Measurements from ENCODE around the gene LPP. TPM values are rescaled to one million over a fixed set of nuclear protein-coding genes. Genes with fewer than 3 reads are reported as not detected.

The LPP gene
- total and polyA plus RNA-seq, 4 donors: 11.1 to 219 (median 66.5) TPM

DNA sequence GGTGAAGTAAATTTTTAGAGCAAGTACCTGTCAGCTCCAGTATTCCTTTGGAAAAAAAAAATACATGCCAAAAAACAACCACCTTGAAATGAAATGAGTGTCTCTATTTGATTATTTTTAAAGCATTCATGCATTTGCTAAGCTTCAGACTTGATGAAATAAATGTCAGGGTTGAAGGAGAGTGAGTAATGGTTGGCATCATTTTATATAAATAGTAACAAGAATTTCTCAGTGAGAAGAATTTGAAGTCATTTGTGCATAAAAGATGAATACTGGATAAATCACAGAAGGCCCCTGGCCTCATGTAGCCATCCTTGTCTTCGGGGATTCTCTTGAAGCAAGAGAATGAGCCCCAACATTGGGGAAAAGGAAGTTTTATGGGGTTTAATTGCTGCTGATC lies 318.4 kb downstream of the LPP start:
- Histone ChIP-seq H3K9ac (ENCODE audit: insufficient read depth in 1 of 2, low read length in 2 of 2) (no peak overlapping the region), H3K4me3 (no peak overlapping the region), H3K9me3 (ENCODE audit: control insufficient read depth in 4 of 4, insufficient read depth in 3 of 4, low read length in 3 of 4) (peaks cover 0 to 2% (median 0%) of the 10 kb centered on the region in 4 donors), H3K36me3 (ENCODE audit: control insufficient read depth in 4 of 4, insufficient read depth in 4 of 4, low read length in 4 of 4) (peaks cover 0 to 2% (median 0%) of the 10 kb centered on the region in 4 donors), H3K4me1 (ENCODE audit: control insufficient read depth in 5 of 5, insufficient read depth in 5 of 5, low read length in 5 of 5) (peaks cover 0 to 16% (median 0%) of the 10 kb centered on the region in 5 donors), H3K27me3 (ENCODE audit: control insufficient read depth in 3 of 3, insufficient read depth in 3 of 3, low read length in 2 of 3) (no peaks in the 10 kb centered on the region), H3K27ac (ENCODE audit: low read depth in 1 of 2, low read length in 1 of 2) (peak overlapping the region in 1 of 2 donors; percentile 66)
- TF ChIP-seq, protein P1, sequence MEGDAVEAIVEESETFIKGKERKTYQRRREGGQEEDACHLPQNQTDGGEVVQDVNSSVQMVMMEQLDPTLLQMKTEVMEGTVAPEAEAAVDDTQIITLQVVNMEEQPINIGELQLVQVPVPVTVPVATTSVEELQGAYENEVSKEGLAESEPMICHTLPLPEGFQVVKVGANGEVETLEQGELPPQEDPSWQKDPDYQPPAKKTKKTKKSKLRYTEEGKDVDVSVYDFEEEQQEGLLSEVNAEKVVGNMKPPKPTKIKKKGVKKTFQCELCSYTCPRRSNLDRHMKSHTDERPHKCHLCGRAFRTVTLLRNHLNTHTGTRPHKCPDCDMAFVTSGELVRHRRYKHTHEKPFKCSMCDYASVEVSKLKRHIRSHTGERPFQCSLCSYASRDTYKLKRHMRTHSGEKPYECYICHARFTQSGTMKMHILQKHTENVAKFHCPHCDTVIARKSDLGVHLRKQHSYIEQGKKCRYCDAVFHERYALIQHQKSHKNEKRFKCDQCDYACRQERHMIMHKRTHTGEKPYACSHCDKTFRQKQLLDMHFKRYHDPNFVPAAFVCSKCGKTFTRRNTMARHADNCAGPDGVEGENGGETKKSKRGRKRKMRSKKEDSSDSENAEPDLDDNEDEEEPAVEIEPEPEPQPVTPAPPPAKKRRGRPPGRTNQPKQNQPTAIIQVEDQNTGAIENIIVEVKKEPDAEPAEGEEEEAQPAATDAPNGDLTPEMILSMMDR (IDR thresholded peaks at IDR 0.05; ENCODE audit: control extremely low read depth, extremely low read depth): no peak
- no peak for ATAC-seq (ENCODE audit: insufficient read depth, low FRiP score)
- WGBS, 2 donors: 95 to 96% methylated on average over 1 of the region's 1 CpG
- DNase-seq: no peak

DNA sequence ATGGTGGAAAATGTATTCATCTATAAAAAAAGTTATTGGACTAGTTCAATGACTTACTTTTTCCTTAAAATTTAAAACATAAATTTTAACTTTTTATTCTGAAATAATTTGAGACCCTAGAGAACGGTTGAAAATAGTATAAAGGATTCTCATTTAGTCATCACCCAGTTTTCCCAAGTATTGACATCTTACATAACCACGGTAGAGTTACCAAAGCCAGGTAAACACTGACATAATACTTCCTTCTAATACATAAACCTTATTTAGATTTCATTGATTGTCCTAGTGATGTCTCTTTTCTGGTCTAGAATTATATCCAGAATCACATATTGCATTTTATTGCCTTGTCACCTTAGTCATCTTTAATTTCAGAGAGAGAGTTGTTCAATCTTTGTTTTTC lies 319.1 kb downstream of the LPP start:
- 91 to 92% methylated on average over 2 of the region's 2 CpGs for WGBS, 2 donors
- Histone ChIP-seq H3K9me3 (ENCODE audit: control insufficient read depth in 4 of 4, insufficient read depth in 3 of 4, low read length in 3 of 4) (peaks cover 0 to 2% (median 0%) of the 10 kb centered on the region in 4 donors), H3K9ac (ENCODE audit: insufficient read depth in 1 of 2, low read length in 2 of 2) (no peak overlapping the region), H3K27ac (ENCODE audit: low read depth in 1 of 2, low read length in 1 of 2) (peak overlapping the region in 1 of 2 donors; percentile 66), H3K27me3 (ENCODE audit: control insufficient read depth in 3 of 3, insufficient read depth in 3 of 3, low read length in 2 of 3) (no peaks in the 10 kb centered on the region), H3K4me3 (no peak overlapping the region), H3K36me3 (ENCODE audit: control insufficient read depth in 4 of 4, insufficient read depth in 4 of 4, low read length in 4 of 4) (peaks cover 0 to 2% (median 0%) of the 10 kb centered on the region in 4 donors), H3K4me1 (ENCODE audit: control insufficient read depth in 5 of 5, insufficient read depth in 5 of 5, low read length in 5 of 5) (peaks cover 0 to 16% (median 0%) of the 10 kb centered on the region in 5 donors)
- DNase-seq (no peak), ATAC-seq (ENCODE audit: insufficient read depth, low FRiP score) (no peak)
- TF ChIP-seq, protein P1 (IDR thresholded peaks at IDR 0.05; ENCODE audit: control extremely low read depth, extremely low read depth): no peak

DNA sequence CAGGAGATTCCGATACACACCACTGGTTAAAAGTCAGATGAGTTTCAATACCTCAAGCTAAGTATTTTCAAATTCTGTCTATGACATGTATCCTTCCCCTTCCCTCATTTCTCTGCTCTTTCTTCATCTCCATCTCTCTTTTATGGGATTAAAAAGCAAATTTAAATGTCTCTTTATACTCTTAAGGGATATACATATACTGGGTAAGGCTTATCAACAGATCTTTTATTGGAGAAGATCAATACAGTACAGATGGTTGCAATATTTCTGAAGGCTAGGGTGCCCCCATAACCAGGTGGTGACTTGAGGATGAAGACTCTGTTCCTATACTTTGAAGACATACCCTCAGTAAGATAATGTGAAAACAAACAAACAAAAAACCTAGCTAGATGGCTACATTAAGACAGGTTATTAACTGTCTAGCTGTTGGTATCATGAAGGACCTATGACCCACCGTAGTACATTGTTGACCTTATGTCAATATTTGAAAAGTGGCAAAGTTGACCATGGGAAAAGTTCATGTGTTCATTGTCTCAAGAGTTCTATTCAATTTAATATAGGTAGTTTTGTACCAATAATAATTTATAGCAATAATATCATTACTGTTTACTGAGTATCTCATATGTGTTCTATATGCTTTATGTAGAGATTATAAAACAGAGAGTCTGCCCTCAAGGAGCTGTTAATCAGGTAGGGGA lies 319.8 kb downstream of the LPP start:
- H3K9ac ChIP-seq (ENCODE audit: insufficient read depth in 1 of 2, low read length in 2 of 2): no peak overlapping the region
- WGBS, 2 donors: 92 to 96% methylated on average over 2 of the region's 2 CpGs
- peaks cover 0 to 16% (median 0%) of the 10 kb centered on the region in 5 donors for H3K4me1 ChIP-seq (ENCODE audit: control insufficient read depth in 5 of 5, insufficient read depth in 5 of 5, low read length in 5 of 5)
- TF ChIP-seq, protein P1 (IDR thresholded peaks at IDR 0.05; ENCODE audit: control extremely low read depth, extremely low read depth): no peak
- peaks cover 0 to 2% (median 0%) of the 10 kb centered on the region in 4 donors for H3K36me3 ChIP-seq (ENCODE audit: control insufficient read depth in 4 of 4, insufficient read depth in 4 of 4, low read length in 4 of 4)
- no peak for ATAC-seq (ENCODE audit: insufficient read depth, low FRiP score)
- no peak overlapping the region for H3K27ac ChIP-seq (ENCODE audit: low read depth in 1 of 2, low read length in 1 of 2)
- H3K27me3 ChIP-seq (ENCODE audit: control insufficient read depth in 3 of 3, insufficient read depth in 3 of 3, low read length in 2 of 3): no peaks in the 10 kb centered on the region
- DNase-seq: no peak
- H3K9me3 ChIP-seq (ENCODE audit: control insufficient read depth in 4 of 4, insufficient read depth in 3 of 4, low read length in 3 of 4): peaks cover 0 to 2% (median 0%) of the 10 kb centered on the region in 4 donors
- H3K4me3 ChIP-seq: no peak overlapping the region
